HepG2 (cell line): ENCODE data around the gene HABP4. TPM values are rescaled to one million over a fixed set of nuclear protein-coding genes. Genes with fewer than 3 reads are reported as not detected.

ENCODE experiments used
- CHCHD3 ChIP-seq: sonication (generic); formaldehyde crosslinking; IDR thresholded peaks from 2 replicates; pipeline ENCODE4 v1.8.0; 2022; ENCODE audit warnings: mild to moderate bottlenecking, missing genetic modification reagents, moderate library complexity
- ELF1 ChIP-seq: sonication (generic); formaldehyde crosslinking; IDR thresholded peaks from 2 replicates; pipeline ENCODE4 v1.4.0; 2020; ENCODE audit warnings: missing genetic modification reagents
- FIP1L1 ChIP-seq: fragments of 200-400 bp; formaldehyde crosslinking; IDR thresholded peaks from 2 replicates; pipeline ENCODE4 v1.6.1; 2018; ENCODE audit warnings: low read depth, mild to moderate bottlenecking, low read length, moderate library complexity, borderline replicate concordance; ENCODE audit not compliant: insufficient read depth
- FOXO1 ChIP-seq: sonication (generic); formaldehyde crosslinking; IDR thresholded peaks from 2 replicates; pipeline ENCODE4 v1.4.0; 2020; ENCODE audit warnings: missing genetic modification reagents
- GABPA ChIP-seq, 2 experiments: IDR thresholded peaks; 2 replicates each; pipeline ENCODE4 v1.6.1; 2011 to 2016; ENCODE audit warnings: low read depth in 2 of 2, low read length in 1 of 2, missing biosample characterization in 1 of 2, missing genetic modification characterization in 1 of 2
- HNRNPL ChIP-seq: fragments of 200-400 bp; formaldehyde crosslinking; IDR thresholded peaks from 2 replicates; pipeline ENCODE4 v1.6.1; 2017; ENCODE audit warnings: mild to moderate bottlenecking, low read depth, low read length
- JARID2 ChIP-seq: sonication (generic); formaldehyde crosslinking; IDR thresholded peaks from 2 replicates; pipeline ENCODE4 v1.8.1; 2023; ENCODE audit warnings: missing genetic modification reagents, inconsistent platforms; ENCODE audit not compliant: insufficient replicate concordance
- MEIS1 ChIP-seq: sonication (generic); formaldehyde crosslinking; IDR thresholded peaks from 2 replicates; pipeline ENCODE4 v1.9.0; 2021; ENCODE audit warnings: mild to moderate bottlenecking, missing genetic modification reagents, moderate library complexity, borderline replicate concordance
- MIER3 ChIP-seq: IDR thresholded peaks from 2 replicates; pipeline ENCODE4 v1.6.1; 2016; ENCODE audit warnings: missing compliant biosample characterization, borderline replicate concordance
- MTA1 ChIP-seq: sonication (generic); formaldehyde crosslinking; IDR thresholded peaks from 2 replicates; pipeline ENCODE4 v1.4.0; 2020; ENCODE audit warnings: missing genetic modification reagents, mild to moderate bottlenecking, borderline replicate concordance
- NFYC ChIP-seq: IDR thresholded peaks from 2 replicates; pipeline ENCODE4 v1.6.1; 2016; ENCODE audit warnings: missing genetic modification reagents, missing compliant biosample characterization
- RCOR2 ChIP-seq: IDR thresholded peaks from 2 replicates; pipeline ENCODE4 v1.6.1; 2016; ENCODE audit warnings: missing biosample characterization, missing genetic modification reagents
- RELA ChIP-seq: sonication (generic); formaldehyde crosslinking; IDR thresholded peaks from 2 replicates; pipeline ENCODE4 v1.4.0; 2020; ENCODE audit warnings: missing genetic modification reagents
- SAP130 ChIP-seq: IDR thresholded peaks from 2 replicates; pipeline ENCODE4 v1.6.1; 2016; ENCODE audit warnings: low read depth
- STAG1 ChIP-seq: sonication (generic); formaldehyde crosslinking; IDR thresholded peaks from 2 replicates; pipeline ENCODE4 v1.4.0; 2020; ENCODE audit warnings: missing genetic modification reagents
- ZNF124 ChIP-seq: sonication (generic); formaldehyde crosslinking; IDR thresholded peaks from 2 replicates; pipeline ENCODE4 v1.4.0; 2020; ENCODE audit warnings: missing genetic modification reagents
- ZNF567 ChIP-seq: sonication (generic); formaldehyde crosslinking; IDR thresholded peaks from 2 replicates; pipeline ENCODE4 v1.8.1; 2023; ENCODE audit warnings: mild to moderate bottlenecking, missing genetic modification reagents, borderline replicate concordance
- ZNF614 ChIP-seq: IDR thresholded peaks from 2 replicates; pipeline ENCODE4 v1.6.1; 2018; ENCODE audit warnings: missing biosample characterization, missing genetic modification reagents, inconsistent platforms, borderline replicate concordance
- polyA plus RNA-seq, 8 experiments: library from polyadenylated mRNA; depleted of rRNA in 3 of 8; stranded (reverse) in 7 of 8; unstranded in 1 of 8; fragments of >200 nt; fragmentation: Illumina TruSeq in 4 of 8; extraction: Trizol in 4 of 8; gene quantifications; 2 replicates each; pipeline versions ENCODE4 v1.2.1 to v1.2.3, GENCODE V29; 2011 to 2016; ENCODE audit warnings: low read depth in 4 of 8, missing spikeins in 1 of 8, mixed read lengths in 1 of 8; ENCODE audit not compliant: insufficient read depth in 1 of 8
- total RNA-seq, 5 experiments: library from RNA; depleted of rRNA; stranded (reverse); fragments of >200 nt; fragmentation: Illumina TruSeq; extraction: Trizol; gene quantifications; 2 replicates each; pipeline ENCODE4 v1.2.3, GENCODE V29; 2016; ENCODE audit warnings: low read depth in 1 of 5
- TF ChIP-seq, protein P1 (sequence below): sonication (generic); formaldehyde crosslinking; IDR thresholded peaks from 2 replicates; pipeline ENCODE4 v1.9.0; 2022; ENCODE audit warnings: low read depth, missing genetic modification reagents
- TF ChIP-seq, protein P2 (sequence below): sonication (generic); formaldehyde crosslinking; conservative IDR thresholded peaks from 2 replicates; pipeline ENCODE4 v1.8.0; 2022; ENCODE audit warnings: low read depth, missing genetic modification reagents
- TF ChIP-seq, protein P3 (sequence below): IDR thresholded peaks from 2 replicates; pipeline ENCODE4 v1.6.1; 2018; ENCODE audit warnings: missing genetic modification reagents
- TF ChIP-seq, protein P4 (sequence below): sonication (generic); formaldehyde crosslinking; IDR thresholded peaks from 2 replicates; pipeline ENCODE4 v1.5.0; 2020; ENCODE audit warnings: mild to moderate bottlenecking, missing genetic modification reagents
- TF ChIP-seq, protein P5 (sequence below): sonication (generic); formaldehyde crosslinking; IDR thresholded peaks from 2 replicates; pipeline ENCODE4 v1.8.1; 2023; ENCODE audit warnings: missing genetic modification reagents, mild to moderate bottlenecking, borderline replicate concordance

Gene HABP4
- total and polyA plus RNA-seq, 2 of the 13 experiments (the other 11 are each of a cell fraction or from before 2014, with no cell fraction given), result 14.3 to 26.6 TPM

DNA sequence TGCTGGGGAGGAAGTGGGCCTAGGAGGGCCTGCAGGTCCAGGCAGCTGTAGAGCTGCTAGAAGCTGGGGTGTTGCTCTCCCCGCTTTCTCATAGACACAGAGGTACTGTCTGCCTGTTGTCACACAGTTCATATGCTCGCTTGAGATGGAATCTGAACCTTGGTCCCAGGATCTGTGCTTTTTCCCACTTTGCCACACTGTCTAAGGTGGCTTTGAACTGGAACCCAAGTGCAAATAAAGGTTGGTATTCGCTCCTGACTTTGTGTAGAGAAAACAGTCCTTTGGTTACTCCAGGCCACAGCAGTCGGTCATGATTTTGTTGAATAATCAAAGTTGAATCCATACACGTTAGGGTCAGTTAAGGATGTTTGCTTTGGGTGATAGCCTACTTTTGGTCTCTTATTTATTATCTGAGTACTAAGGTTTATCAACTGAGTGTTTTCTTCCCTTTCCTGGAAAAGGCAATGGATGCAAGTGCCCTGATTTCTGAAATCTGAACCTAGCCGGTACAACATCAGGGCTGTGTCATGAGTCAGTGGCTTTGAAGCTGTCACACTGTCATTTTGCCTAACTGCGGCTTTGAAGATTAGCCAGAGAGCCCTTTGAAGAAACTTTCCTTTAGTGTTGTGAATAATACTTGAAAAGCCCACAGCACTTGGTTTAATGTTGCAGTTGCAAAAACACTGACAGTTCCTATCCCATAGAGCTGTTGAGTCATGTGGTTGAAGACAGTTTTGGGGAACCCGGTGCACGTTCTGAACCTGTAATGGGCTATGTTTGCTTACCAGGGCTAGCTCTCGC lies 41.3 kb downstream of the HABP4 start (continued):
- TF ChIP-seq, protein P1, sequence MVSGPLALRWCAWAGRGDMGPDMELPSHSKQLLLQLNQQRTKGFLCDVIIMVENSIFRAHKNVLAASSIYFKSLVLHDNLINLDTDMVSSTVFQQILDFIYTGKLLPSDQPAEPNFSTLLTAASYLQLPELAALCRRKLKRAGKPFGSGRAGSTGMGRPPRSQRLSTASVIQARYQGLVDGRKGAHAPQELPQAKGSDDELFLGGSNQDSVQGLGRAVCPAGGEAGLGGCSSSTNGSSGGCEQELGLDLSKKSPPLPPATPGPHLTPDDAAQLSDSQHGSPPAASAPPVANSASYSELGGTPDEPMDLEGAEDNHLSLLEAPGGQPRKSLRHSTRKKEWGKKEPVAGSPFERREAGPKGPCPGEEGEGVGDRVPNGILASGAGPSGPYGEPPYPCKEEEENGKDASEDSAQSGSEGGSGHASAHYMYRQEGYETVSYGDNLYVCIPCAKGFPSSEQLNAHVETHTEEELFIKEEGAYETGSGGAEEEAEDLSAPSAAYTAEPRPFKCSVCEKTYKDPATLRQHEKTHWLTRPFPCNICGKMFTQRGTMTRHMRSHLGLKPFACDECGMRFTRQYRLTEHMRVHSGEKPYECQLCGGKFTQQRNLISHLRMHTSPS (CRISPR knock-in tag), result no peak
- peak; percentile 64; the same call in 1 of the 2 replicates for TF ChIP-seq MEIS1 (CRISPR knock-in tag)
- TF ChIP-seq, protein P2, sequence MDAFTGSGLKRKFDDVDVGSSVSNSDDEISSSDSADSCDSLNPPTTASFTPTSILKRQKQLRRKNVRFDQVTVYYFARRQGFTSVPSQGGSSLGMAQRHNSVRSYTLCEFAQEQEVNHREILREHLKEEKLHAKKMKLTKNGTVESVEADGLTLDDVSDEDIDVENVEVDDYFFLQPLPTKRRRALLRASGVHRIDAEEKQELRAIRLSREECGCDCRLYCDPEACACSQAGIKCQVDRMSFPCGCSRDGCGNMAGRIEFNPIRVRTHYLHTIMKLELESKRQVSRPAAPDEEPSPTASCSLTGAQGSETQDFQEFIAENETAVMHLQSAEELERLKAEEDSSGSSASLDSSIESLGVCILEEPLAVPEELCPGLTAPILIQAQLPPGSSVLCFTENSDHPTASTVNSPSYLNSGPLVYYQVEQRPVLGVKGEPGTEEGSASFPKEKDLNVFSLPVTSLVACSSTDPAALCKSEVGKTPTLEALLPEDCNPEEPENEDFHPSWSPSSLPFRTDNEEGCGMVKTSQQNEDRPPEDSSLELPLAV (CRISPR knock-in tag), result no peak
- TF ChIP-seq FIP1L1, result no peak
- TF ChIP-seq HNRNPL, result no peak
- TF ChIP-seq MIER3 (CRISPR knock-in tag), result peak; percentile 55; the same call in 1 of the 2 replicates
- peak; percentile 85; the same call in 1 of the 2 replicates for TF ChIP-seq RCOR2
- TF ChIP-seq CHCHD3 (CRISPR knock-in tag), result no peak
- TF ChIP-seq ZNF614, result peak; percentile 74
- TF ChIP-seq FOXO1, result peak; percentile 93
- TF ChIP-seq GABPA (IDR thresholded peaks at IDR 0.05; ENCODE audit: low read depth, low read length), result no peak
- peak; percentile 52 for TF ChIP-seq GABPA (CRISPR knock-in tag; IDR thresholded peaks at IDR 0.05; ENCODE audit: low read depth)
- TF ChIP-seq ELF1 (CRISPR knock-in tag), result no peak; the same call in 1 of the 2 replicates
- TF ChIP-seq JARID2, result no peak
- TF ChIP-seq, protein P3, sequence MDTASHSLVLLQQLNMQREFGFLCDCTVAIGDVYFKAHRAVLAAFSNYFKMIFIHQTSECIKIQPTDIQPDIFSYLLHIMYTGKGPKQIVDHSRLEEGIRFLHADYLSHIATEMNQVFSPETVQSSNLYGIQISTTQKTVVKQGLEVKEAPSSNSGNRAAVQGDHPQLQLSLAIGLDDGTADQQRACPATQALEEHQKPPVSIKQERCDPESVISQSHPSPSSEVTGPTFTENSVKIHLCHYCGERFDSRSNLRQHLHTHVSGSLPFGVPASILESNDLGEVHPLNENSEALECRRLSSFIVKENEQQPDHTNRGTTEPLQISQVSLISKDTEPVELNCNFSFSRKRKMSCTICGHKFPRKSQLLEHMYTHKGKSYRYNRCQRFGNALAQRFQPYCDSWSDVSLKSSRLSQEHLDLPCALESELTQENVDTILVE (CRISPR knock-in tag), result no peak; the same call in none of the 2 replicates
- TF ChIP-seq ZNF567 (CRISPR knock-in tag), result no peak
- peak; percentile 54; the same call in 1 of the 2 replicates for TF ChIP-seq MTA1
- peak; percentile 56; the same call in 1 of the 2 replicates for TF ChIP-seq RELA (CRISPR knock-in tag)
- no peak; the same call in 1 of the 2 replicates for TF ChIP-seq NFYC (CRISPR knock-in tag)
- TF ChIP-seq ZNF124 (CRISPR knock-in tag), result peak; percentile 80
- TF ChIP-seq, protein P4, sequence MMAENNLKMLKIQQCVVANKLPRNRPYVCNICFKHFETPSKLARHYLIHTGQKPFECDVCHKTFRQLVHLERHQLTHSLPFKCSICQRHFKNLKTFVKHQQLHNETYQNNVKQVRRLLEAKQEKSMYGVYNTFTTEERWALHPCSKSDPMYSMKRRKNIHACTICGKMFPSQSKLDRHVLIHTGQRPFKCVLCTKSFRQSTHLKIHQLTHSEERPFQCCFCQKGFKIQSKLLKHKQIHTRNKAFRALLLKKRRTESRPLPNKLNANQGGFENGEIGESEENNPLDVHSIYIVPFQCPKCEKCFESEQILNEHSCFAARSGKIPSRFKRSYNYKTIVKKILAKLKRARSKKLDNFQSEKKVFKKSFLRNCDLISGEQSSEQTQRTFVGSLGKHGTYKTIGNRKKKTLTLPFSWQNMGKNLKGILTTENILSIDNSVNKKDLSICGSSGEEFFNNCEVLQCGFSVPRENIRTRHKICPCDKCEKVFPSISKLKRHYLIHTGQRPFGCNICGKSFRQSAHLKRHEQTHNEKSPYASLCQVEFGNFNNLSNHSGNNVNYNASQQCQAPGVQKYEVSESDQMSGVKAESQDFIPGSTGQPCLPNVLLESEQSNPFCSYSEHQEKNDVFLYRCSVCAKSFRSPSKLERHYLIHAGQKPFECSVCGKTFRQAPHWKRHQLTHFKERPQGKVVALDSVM (CRISPR knock-in tag), result peak; percentile 21; the same call in 1 of the 2 replicates
- TF ChIP-seq STAG1 (CRISPR knock-in tag), result peak; percentile 29
- TF ChIP-seq, protein P5, sequence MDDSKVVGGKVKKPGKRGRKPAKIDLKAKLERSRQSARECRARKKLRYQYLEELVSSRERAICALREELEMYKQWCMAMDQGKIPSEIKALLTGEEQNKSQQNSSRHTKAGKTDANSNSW (CRISPR knock-in tag), result peak; percentile 42; the same call in 1 of the 2 replicates
- peak; percentile 89 for TF ChIP-seq SAP130 (CRISPR knock-in tag)
